ENCODE results near the gene TCERG1L. TPM values are rescaled to one million over a fixed set of nuclear protein-coding genes. Genes with fewer than 3 reads are reported as not detected.

Gene TCERG1L
- total RNA-seq, 4 donors from 2014 or later, result 0.41 TPM; not detected in 3

- Histone ChIP-seq H3K9me3 (no peaks in the 10 kb centered on the region), H3K27ac (no peak overlapping the region), H3K4me1 (no peaks in the 10 kb centered on the region), H3K27me3 (no peaks in the 10 kb centered on the region), H3K36me3 (no peaks in the 10 kb centered on the region), H3K4me3 (no peak overlapping the region)
- DNase-seq, result no peak
- TF ChIP-seq POLR2A (IDR thresholded peaks at IDR 0.05) (no peak), CTCF (IDR thresholded peaks at IDR 0.05) (no peak)
- intact Hi-C loops (cut with DNase I; ENCODE audit: low total_unique reads), result no loop called here
Measured at GRCh38 chr10:131112691-131113090, 198.8 kb downstream of the TCERG1L start.

- no peak for DNase-seq
- Histone ChIP-seq H3K27me3 (no peaks in the 10 kb centered on the region), H3K36me3 (no peaks in the 10 kb centered on the region), H3K4me1 (no peaks in the 10 kb centered on the region), H3K4me3 (no peak overlapping the region), H3K27ac (no peak overlapping the region), H3K9me3 (no peaks in the 10 kb centered on the region)
- TF ChIP-seq POLR2A (IDR thresholded peaks at IDR 0.05) (no peak), CTCF (IDR thresholded peaks at IDR 0.05) (no peak)
- intact Hi-C loops (cut with DNase I; ENCODE audit: low total_unique reads), result no loop called here
Measured at GRCh38 chr10:131111471-131112080, 199.9 kb downstream of the TCERG1L start.

DNA sequence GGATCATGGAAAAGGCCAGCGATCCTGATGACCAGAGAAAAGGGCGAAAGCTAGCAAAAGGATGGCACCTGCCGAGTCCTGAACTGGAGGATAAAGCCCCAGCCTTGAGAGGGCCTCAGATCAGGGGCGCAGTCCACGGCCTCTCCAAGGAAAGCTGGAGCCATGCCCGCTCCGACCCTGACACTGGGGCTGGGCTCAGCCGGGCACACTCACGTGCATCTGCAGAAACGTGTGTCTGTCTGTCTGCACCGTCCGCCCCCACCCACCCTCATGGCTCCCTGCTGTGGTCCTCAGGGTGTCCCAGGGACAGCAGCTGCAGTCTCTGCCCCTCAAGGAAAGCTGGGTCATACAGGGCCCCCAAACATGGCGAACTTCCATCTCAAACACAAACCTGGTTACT is 200.5 kb downstream of the TCERG1L start:
- Histone ChIP-seq H3K9me3 (no peaks in the 10 kb centered on the region), H3K4me3 (no peak overlapping the region), H3K4me1 (no peaks in the 10 kb centered on the region), H3K27me3 (no peaks in the 10 kb centered on the region), H3K36me3 (no peaks in the 10 kb centered on the region), H3K27ac (no peak overlapping the region)
- DNase-seq, result no peak
- no peak for TF ChIP-seq CTCF (IDR thresholded peaks at IDR 0.05)
- intact Hi-C loops (cut with DNase I; ENCODE audit: low total_unique reads), result no loop called here

- Histone ChIP-seq H3K4me3 (no peak overlapping the region), H3K27me3 (no peaks in the 10 kb centered on the region), H3K27ac (no peak overlapping the region), H3K36me3 (no peaks in the 10 kb centered on the region), H3K9me3 (no peaks in the 10 kb centered on the region), H3K4me1 (no peaks in the 10 kb centered on the region)
- intact Hi-C loops (cut with DNase I; ENCODE audit: low total_unique reads), result no loop called here
- TF ChIP-seq POLR2A (IDR thresholded peaks at IDR 0.05) (no peak), CTCF (IDR thresholded peaks at IDR 0.05) (no peak)
- no peak for DNase-seq
Measured at GRCh38 chr10:131110241-131110783, 201.2 kb downstream of the TCERG1L start.

GRCh38 chr10:131109726-131110125 is 201.8 kb downstream of the TCERG1L start:
- intact Hi-C loops (cut with DNase I; ENCODE audit: low total_unique reads), result no loop called here
- H3K9me3 ChIP-seq, result no peaks in the 10 kb centered on the region
- DNase-seq, result no peak
- H3K4me1 ChIP-seq, result no peaks in the 10 kb centered on the region
- H3K36me3 ChIP-seq, result no peaks in the 10 kb centered on the region
- no peak overlapping the region for H3K4me3 ChIP-seq
- H3K27ac ChIP-seq, result no peak overlapping the region
- TF ChIP-seq POLR2A (IDR thresholded peaks at IDR 0.05) (no peak), CTCF (IDR thresholded peaks at IDR 0.05) (no peak)
- H3K27me3 ChIP-seq, result no peaks in the 10 kb centered on the region
